NT2/D1 (cell line): ENCODE results near the gene FAM216A.
"Not testable (repeated sequence)": the region's sequence is repeated elsewhere in the genome, so short reads cannot be mapped to it uniquely, and the experiment has no call there.

Source experiments
- DNase-seq: peaks from one replicate; pipeline ENCODE4 v3.0.0-alpha.2; 2011; ENCODE audit warnings: low read depth, low spot score
- H3K27me3 ChIP-seq: 2 replicates; pipeline ENCODE4 v1.6.0; 2011; ENCODE audit warnings: mild to moderate bottlenecking; ENCODE audit not compliant: insufficient read length, insufficient read depth
- H3K36me3 ChIP-seq: 2 replicates; pipeline ENCODE4 v1.6.1; 2011; ENCODE audit warnings: mild to moderate bottlenecking, low read length, mixed read lengths; ENCODE audit not compliant: insufficient read depth, insufficient read length
- H3K4me1 ChIP-seq: 2 replicates; pipeline ENCODE4 v1.5.1; 2011; ENCODE audit not compliant: insufficient read depth, insufficient read length
- H3K4me3 ChIP-seq: 2 replicates; pipeline ENCODE4 v1.5.1; 2011; ENCODE audit warnings: low read depth; ENCODE audit not compliant: insufficient read length
- H3K9ac ChIP-seq: 2 replicates; pipeline ENCODE4 v1.6.0; 2011; ENCODE audit warnings: low read depth; ENCODE audit not compliant: insufficient read length
- H3K9me3 ChIP-seq: 2 replicates; pipeline ENCODE4 v1.5.1; 2011; ENCODE audit warnings: mild to moderate bottlenecking, low read length; ENCODE audit not compliant: insufficient read depth
- SUZ12 ChIP-seq: IDR thresholded peaks from 2 replicates; pipeline ENCODE4 v1.6.1; 2011; ENCODE audit not compliant: insufficient read length, insufficient read depth; ENCODE audit errors: extremely low read depth
- YY1 ChIP-seq: IDR thresholded peaks from 2 replicates; pipeline ENCODE4 v1.6.1; 2011; ENCODE audit not compliant: insufficient read length, insufficient read depth
- ZNF274 ChIP-seq: IDR thresholded peaks from 2 replicates; pipeline ENCODE4 v1.6.1; 2011; ENCODE audit warnings: mild to moderate bottlenecking, low read depth, low read length

FAM216A gene

GRCh38 chr12:110465024-110465423 is 3.6 kb upstream of the FAM216A start:
- H3K27me3 ChIP-seq: no peaks in the 10 kb centered on the region
- DNase-seq: no peak
- no peaks in the 10 kb centered on the region for H3K9me3 ChIP-seq
- H3K9ac ChIP-seq: no peak overlapping the region
- peaks cover 43% of the 10 kb centered on the region for H3K36me3 ChIP-seq
- peaks cover 2% of the 10 kb centered on the region for H3K4me1 ChIP-seq
- no peak overlapping the region for H3K4me3 ChIP-seq
- TF ChIP-seq YY1: no peak
- no peak for TF ChIP-seq SUZ12
- no peak for TF ChIP-seq ZNF274

- DNase-seq: not testable (repeated sequence)
Observed at GRCh38 chr12:110465765-110466164, 2.9 kb upstream of the FAM216A start.

GRCh38 chr12:110466791-110467190 is 1.9 kb upstream of the FAM216A start:
- H3K36me3 ChIP-seq: peaks cover 37% of the 10 kb centered on the region
- no peak for DNase-seq
- peak overlapping the region; percentile 5 for H3K4me3 ChIP-seq
- H3K9me3 ChIP-seq: no peaks in the 10 kb centered on the region
- H3K4me1 ChIP-seq: peaks cover 2% of the 10 kb centered on the region
- peak overlapping the region; percentile 58 for H3K9ac ChIP-seq
- no peaks in the 10 kb centered on the region for H3K27me3 ChIP-seq
- TF ChIP-seq YY1 (no peak), SUZ12 (no peak), ZNF274 (no peak)

More at GRCh38 chr12:110465765-110466164, 2.9 kb upstream of the FAM216A start:
- H3K36me3 ChIP-seq: peaks cover 41% of the 10 kb centered on the region
- not testable (repeated sequence) for H3K9ac ChIP-seq, H3K27me3 ChIP-seq, H3K4me1 ChIP-seq, H3K9me3 ChIP-seq, H3K4me3 ChIP-seq

- H3K27me3 ChIP-seq: no peaks in the 10 kb centered on the region
- no peaks in the 10 kb centered on the region for H3K9me3 ChIP-seq
- peaks cover 36% of the 10 kb centered on the region for H3K36me3 ChIP-seq
- peak overlapping the region; percentile 97 for H3K4me3 ChIP-seq
- H3K9ac ChIP-seq: peak overlapping the region; percentile 99
- TF ChIP-seq YY1 (peak; percentile 9), ZNF274 (no peak)
- H3K4me1 ChIP-seq: peaks cover 2% of the 10 kb centered on the region
- DNase-seq: no peak
Observed at GRCh38 chr12:110467847-110468213, 815 bp upstream of the FAM216A start.

- no peak overlapping the region for H3K4me3 ChIP-seq
- no peak overlapping the region for H3K9ac ChIP-seq
- H3K9me3 ChIP-seq: no peaks in the 10 kb centered on the region
- TF ChIP-seq SUZ12: no peak
- no peak for TF ChIP-seq YY1
- no peak for TF ChIP-seq ZNF274
- H3K36me3 ChIP-seq: peaks cover 51% of the 10 kb centered on the region
- H3K4me1 ChIP-seq: no peaks in the 10 kb centered on the region
- DNase-seq: no peak
- H3K27me3 ChIP-seq: no peaks in the 10 kb centered on the region
Observed at GRCh38 chr12:110475426-110475825, 6.8 kb downstream of the FAM216A start.

GRCh38 chr12:110498984-110499706 is 30.5 kb downstream of the FAM216A start:
- no peaks in the 10 kb centered on the region for H3K4me1 ChIP-seq
- H3K4me3 ChIP-seq: no peak overlapping the region
- no peaks in the 10 kb centered on the region for H3K27me3 ChIP-seq
- peaks cover 43% of the 10 kb centered on the region for H3K36me3 ChIP-seq
- TF ChIP-seq YY1 (no peak), SUZ12 (no peak), ZNF274 (no peak)
- H3K9me3 ChIP-seq: peaks cover 9% of the 10 kb centered on the region; the same call in 1 of the 2 replicates
- no peak for DNase-seq
- no peak overlapping the region for H3K9ac ChIP-seq

GRCh38 chr12:110501399-110501751 is 32.7 kb downstream of the FAM216A start:
- TF ChIP-seq ZNF274 (no peak), SUZ12 (no peak), YY1 (no peak)
- peaks cover 27% of the 10 kb centered on the region for H3K36me3 ChIP-seq
- DNase-seq: no peak
- peaks cover 9% of the 10 kb centered on the region; the same call in 1 of the 2 replicates for H3K9me3 ChIP-seq
- H3K4me3 ChIP-seq: peak overlapping the region; percentile 93
- H3K9ac ChIP-seq: peak overlapping the region; percentile 96
- H3K4me1 ChIP-seq: no peaks in the 10 kb centered on the region
- no peaks in the 10 kb centered on the region for H3K27me3 ChIP-seq
